Activated CD8-positive, alpha-beta memory T cell treated with anti-CD3 and anti-CD28 coated beads, Interleukin-2, amount 50 U/mL, for 1 hour (primary cell): ENCODE results near the gene MAPKAP1.
A peak's percentile ranks its signal among the peaks of the same experiment; 100 is the strongest.
"Not testable (repeated sequence)": the region's sequence is repeated elsewhere in the genome, so short reads cannot be mapped to it uniquely, and the experiment has no call there.

ENCODE experiments used
- DNase-seq: peaks from one replicate; pipeline ENCODE4 v3.0.0-alpha.2; 2020; ENCODE audit errors: extremely low read depth

Gene MAPKAP1

DNA sequence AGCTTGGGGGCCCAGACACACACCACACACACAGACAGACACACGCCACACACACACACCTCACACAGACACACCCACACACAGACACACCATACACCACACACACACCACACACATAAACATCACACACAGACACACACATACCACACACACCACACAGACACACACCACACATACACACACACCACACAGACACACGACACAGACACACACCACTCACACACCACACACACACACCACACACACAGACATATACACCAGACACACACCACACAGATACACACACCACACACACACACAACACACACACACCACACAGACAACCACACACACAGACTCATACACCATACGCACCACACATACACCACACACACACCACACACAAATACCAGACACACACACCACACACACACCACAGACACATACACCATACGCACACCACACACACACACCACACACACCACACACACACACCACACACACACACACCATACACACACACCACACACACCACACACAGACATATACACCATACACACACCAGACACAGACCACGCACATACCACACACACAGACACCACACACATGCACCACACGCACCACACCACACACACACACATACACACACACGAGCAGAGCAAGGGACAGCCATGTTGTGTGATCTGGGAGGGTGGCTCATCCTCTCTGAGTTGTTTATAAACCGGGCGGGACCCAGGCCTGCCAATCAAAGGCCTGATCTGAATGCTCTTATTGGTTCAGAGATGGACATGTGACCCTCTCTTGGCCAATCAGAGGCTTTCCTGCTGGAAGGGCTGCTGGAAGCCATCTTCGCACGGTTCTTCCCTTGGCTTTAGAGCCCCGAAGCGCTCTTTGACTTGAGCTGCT, 297.1 kb downstream of the MAPKAP1 start:
- DNase-seq, result no peak

DNA sequence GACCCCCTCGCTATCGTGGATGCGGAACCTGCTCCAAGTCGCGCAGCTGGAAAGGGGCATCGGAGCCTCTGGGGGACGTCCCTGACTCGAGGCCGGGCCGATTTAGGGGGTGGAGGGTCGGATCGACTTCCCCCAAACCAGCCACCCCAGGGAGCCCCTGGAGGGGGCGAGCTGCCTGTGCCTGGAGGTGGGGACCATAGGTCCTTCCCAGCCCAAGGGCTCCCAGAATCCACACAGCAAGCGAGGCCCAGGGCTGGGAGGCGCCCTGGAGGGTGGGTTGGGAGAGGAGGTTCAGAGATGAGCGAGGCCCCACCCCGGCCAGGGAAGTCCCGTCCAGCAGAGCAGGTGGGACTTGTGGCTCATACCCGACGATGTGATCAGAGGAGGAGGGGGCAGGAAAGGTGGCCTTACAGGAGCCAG, 297.8 kb downstream of the MAPKAP1 start:
- DNase-seq, result no peak

DNA sequence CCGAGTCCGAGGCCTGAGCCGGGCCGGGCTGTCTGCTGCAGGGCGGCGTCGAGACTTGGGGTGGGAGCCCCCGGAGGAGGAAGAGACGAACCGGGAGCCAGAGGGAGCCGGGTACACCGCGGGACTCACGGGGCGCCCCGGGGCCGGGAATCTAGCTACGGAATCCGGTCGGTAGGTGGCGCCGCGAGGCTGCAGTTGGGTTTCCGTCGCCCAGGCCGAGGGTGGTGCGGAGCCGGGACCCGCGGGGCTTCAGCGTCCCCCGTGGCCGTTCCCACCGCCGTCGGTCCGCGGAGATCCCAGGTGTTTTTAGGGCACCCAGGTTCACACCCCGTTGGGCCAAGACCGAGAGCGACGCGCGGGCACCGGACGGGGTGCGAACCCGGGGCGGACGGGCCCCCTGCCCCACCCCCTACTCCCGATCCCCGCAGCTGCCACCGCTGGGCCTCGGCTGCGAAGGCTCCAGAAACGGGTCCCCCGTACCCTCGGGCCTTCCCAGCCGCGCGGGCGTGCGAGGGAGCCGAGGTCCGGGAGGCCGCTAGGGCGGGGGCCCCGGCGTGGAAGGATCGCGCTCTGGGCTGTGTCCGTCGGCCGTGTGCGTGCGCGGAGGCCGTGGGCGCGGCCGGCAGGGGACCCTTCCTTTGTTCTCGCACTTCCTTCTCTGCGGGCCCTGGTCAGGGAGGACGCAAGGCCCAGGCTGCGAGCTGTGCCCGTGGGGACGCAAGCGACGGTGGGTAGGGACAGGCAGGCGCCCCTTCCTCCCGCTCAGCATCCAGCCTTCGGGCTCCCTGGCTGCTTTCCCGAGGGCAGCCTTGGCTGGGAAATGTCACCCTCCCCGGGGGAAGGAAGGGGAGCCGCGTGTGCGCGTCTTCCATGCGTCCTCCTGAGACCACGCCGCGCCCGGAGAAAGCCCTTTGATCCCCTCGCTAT, 298.8 kb downstream of the MAPKAP1 start:
- DNase-seq, result peak; percentile 21

DNA sequence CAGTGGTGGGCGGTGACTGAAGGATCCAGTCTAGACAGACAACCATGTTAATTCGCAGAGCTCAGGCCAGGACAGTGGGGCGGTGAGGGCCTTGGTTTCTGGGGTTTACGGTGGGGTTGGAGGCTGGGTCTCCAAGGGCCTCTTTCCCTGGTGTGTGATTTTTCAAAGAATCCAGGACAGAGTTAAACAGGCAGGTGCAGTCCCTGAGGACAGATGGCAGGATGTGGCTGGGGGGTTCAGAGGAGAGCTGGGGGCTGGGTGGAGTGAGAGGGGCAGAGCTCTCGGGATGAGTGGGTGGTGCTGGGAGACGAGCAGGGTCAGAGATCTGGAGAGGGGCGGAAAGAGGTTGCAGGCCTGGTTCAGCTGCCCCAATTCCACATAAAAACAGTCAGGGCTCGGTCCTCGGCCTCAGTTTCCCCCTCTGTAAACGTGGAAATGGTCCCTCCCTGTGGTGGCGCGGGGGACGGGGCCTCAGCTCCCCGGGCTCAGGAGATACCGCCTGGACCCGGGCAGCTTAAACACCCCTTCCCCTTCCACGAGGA, 299.5 kb downstream of the MAPKAP1 start:
- no peak for DNase-seq

DNA sequence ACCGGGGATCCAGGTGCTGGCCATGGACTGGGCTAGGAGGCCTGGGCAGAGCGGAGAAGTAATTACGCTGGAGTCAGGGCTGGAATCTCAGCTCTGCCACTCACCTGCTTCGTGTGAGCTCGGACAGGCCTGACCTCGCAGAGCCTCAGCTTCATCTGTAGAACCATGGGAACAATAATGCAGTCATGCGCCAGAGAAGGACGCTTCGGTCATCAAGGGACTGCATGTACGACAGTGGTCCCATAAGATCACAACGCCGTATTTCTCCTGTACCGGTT, 300.3 kb downstream of the MAPKAP1 start:
- no peak for DNase-seq

DNA sequence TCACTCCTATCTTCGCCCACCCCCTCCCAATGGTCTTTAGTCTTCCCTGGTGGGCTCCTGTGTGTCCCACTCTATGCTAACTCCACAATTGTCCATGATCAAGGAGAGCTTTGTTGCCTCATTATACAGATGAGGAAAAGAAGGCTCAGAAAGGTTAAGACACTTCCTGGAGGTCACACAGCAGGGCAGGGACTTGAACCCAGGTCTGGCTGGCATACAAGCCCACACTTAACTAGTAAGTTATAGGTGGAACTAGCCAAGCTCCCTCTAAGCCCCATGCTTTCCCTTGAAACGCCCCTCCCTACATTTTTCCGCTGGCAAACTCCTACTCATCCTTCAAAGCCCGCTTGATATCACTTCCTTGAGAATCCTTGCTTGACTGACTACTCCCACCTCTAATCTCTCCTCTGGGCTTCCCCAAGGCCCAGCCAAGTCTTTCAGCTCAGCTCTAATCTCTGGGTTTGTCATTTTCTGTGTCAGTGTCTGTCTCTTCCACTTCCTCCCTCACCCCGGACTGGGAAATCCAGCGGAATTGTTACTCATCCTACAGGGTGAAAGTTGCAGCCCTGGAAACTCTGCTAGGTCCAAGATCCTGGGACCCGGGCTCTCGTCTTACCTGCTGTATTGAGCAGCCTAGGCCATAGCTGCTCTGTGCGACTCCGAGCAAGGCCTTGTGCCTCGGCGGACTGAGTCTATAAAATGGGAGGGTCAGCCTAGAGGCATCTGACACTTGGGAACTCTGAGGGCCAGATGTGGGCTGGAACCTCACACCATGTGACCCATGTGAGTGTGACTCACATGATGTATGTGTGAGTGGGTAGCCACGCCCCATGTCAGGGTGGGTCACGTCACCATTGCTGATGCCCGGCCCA, 300.8 kb downstream of the MAPKAP1 start:
- no peak for DNase-seq

DNA sequence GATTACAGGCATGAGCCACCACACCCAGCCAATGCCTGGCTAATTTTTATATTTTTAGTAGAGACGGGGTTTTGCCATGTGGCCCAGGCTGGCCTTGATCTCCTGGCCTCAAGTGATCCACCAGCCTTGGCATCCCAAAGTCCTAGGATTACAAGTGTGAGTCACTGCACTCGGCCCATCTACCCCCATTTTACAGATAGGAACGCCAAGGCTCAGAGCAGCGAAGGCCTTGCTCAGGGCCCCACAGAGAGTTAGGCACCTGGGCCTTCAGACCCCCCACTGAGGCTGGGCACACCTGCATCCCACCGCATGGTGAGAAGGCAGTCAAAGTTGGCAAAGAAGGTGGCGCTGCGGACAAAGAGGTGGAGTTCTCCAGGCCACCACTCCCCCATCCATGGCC, 302.3 kb downstream of the MAPKAP1 start:
- no peak for DNase-seq

DNA sequence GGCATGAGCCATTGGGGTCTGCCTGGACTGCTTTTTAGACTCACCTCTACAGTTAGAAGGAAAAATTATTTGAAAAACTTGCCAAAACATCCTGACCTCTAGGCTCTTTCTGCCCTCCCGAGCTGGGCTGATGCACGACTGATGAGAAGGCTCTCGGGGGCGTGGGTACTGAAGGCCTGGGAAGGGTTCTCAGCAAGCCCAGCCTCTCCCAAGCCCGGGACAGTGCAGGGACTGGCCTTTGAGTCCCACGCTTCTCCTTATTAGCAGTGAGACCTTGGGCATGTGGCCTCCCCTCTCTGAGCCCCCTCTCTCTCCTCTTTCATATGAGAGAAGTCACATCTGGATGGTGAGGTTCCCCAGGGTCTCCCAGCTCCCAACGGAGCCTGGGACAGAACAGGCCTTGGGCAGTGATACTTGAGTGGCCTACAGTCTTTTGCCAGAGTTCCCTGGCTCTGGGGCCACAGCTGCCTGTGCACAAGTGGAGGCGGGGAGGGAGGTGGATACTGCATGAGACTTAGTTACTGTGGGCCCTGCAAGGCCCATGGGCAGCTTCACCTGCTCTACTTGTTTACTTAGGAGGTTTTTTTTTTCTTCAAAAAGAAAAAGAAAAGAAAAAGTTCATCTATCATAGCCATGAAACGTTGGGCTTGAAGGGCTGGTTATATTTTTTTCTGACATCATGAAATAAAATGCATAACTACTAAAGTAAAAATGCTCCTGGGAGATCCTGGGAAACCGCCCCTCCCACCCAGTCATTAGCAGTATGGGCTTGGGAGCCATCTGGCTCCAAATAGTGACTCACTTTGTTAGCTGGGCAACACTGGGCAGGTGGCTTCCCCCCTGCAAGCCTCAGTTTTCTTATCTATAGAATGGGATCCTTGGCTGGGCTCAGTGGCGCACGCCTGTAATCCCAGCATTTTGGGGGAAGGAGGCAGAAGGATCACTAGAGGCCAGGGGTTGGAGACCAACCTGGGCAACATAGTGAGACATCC, 306.0 kb downstream of the MAPKAP1 start:
- DNase-seq, result no peak

DNA sequence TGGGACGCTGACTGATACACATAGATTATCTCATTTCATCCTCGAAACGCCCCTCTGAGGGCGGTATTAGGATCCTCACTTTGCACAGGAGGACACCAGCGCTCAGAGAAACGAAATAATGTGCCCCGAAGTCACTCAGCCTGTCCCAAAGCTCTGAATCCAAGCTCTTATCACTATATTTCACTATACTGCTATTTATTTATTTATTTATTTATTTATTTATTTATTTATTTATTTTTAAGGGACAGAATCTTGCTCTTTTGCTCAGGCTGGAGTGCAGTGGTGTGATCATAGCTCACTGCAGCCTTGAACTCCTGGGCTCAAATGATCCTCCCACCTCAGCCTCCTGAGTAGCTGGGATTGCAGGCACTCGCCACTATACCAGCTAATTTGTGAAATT, 306.8 kb downstream of the MAPKAP1 start:
- DNase-seq, result not testable (repeated sequence)

DNA sequence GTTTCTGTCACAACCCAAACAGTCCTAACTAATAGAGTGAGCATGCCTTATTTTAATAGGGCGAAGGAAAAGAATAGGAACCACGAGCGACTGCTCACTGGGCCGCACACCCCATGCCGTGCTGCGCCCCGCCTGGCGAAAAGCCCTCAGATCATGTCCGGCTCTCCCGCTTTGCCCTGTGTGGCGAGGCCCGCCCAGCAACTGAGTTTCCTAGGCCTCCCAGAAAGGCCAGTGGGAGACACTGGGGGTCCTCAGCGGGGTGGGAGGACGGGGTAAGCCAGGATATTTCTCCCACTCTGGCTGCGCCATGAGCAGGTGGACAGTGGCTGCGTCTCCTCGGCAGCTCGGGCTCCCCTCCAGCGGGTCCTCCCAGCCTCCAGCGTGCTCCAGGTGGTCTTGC, 307.3 kb downstream of the MAPKAP1 start:
- no peak for DNase-seq

DNA sequence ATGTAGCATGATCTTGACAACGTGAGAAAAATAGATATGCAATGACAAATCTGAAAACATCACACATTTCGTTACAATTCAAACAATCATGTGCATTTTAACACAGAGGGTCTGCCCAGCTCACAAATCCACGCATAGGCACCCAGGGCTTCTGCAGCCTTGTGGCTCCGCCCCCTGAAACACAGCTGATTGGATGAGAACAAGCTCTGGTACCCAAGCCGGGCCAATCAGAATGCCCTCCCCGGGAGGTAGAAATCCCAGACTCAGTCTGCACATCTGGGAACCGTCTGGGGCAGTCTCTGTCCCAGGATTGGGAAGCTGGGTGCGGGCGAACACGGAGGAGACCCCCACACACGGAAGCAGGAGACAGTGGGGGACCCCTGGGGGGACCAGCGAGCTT, 307.8 kb downstream of the MAPKAP1 start:
- DNase-seq, result no peak

DNA sequence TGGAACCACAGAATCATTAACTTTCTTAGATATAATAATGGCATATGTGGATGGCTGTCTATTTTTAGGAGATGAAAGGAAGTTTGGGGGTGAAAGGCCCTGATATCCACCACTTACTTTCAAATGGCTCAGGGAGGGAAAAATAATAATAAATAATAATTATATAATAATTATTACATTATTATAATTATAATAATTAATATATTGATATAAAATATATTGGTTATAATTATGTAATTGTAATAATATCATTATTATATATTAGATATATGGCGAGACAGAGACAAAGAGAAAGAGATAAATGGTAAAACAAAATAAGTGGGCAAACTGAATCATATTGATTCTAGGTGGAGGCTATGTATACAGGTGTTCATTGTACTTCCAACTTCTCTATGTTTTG, 308.8 kb downstream of the MAPKAP1 start:
- DNase-seq, result no peak

DNA sequence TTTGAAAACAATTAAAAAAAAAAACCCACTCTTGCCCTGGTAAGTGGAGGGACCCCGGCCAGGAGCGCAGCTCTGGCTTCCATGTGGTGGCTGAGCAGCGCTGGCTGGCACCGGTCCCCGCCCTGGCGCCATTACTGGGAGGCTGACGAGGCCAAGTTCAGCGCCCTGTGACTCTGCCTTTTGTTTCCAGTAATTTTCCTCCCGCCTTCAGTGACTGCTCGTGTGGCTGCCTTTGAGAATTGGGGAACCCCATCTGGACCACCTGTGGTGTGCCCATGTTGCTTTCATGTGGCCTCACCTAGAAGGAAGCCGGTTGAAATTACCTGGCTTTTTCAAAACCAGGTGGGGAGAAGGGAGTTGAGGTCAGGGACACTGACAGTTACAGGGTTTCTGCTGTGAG, 309.3 kb downstream of the MAPKAP1 start:
- DNase-seq, result no peak

DNA sequence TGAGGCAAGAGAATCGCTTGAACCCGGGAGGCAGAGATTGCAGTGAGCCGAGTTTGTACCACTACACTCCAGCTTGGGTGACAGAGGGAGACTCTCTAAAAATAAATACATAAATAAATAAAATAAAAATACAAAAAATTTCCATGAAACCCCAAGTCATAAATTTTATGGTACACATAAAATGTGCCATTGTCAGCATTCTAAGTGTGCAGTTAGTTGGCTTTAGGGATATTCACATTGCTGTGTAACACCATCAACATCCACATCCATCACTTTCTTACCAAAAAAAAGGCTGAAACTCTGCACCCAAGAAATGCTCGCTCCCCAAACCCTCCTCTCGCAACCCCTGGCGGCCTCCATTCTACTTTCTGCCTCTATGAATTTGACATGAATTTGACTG, 310.2 kb downstream of the MAPKAP1 start:
- DNase-seq, result no peak

DNA sequence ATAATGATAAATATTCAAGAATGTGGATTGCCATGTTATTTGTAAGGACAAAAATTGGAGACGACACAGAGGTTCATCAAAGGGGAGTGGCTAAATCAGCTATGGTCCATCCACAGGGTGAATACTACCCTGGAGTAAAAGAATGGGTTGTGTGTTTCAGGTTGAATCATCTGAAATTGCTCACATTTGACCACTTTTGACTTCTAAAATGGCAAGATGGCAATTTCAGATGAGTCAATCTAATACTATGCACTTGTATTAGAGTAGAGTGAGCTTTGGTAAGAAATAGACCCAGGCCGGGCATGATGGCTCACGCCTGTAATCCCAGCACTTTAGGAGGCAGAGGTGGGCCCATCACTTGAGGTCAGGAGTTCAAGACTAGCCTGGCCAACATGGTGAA, 313.6 kb downstream of the MAPKAP1 start:
- no peak for DNase-seq

DNA sequence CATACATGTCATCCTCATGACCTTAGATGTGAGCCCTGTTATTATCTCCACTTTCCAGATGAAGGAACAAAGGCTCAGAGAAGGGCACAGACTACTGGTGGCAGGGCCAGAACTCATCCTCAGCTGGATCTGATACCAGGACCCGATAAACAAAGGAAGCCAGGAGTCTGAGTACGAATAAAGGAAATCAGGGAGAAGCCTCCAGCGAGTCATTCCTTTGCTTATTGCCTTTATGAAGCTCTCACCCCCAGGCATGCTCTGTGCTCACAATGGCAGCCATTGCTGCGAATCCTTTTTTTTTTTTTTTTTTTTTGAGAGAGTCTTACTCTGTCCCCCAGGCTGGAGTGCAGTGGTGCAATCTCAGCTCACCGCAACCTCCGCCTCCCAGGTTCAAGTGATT, 315.3 kb downstream of the MAPKAP1 start:
- DNase-seq, result no peak

DNA sequence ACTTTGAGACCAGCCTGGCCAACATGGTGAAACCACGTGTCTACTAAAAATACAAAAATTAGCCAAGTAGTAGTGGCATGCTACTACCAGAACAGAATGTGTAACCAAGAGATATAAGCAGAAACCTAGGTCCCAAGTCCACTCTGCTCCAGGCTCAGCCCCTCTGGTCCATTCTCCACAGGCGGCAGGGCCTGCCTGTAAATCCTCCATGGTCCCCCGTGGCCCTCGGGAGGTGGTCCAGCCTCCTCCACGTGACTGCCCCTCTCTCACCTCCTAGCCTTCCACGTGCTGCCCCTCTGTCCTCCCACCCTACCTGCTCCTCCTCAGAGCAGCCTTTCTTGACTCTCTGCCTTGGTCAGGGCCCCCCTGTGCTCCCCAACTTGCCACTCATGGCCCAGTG, 318.0 kb downstream of the MAPKAP1 start:
- DNase-seq, result no peak

DNA sequence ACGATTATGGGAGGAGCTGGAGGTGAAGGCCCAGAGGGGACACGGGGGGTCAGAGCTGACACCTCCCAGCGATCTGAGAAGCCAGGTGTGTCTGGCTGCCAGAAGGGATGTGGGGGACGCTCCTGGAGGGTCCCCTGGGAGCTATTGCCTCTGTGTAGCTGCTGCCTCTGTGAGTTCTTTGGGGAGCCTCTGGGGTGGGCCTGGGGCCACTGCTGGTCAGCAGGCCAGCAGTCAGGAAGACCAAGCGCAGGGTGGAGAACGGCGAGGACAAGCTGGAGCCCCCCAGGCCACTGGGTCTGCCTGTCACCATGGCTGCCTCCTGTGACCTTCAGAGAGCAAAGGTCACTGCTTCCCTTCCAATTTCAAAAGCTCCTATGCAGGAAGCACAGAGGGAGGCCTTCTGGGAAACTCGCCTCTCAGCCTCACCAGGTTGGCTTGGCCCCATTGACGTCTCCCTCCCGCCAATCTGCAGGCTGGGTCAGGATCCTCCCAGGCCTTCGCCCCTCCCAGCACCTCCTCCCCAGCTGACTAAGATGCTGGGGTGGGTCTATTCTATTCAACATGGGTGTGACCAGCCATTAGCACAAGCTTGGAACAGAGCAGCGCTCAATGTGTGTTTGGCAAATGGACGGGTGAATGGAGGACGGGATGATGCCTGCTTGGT, 319.0 kb downstream of the MAPKAP1 start:
- no peak for DNase-seq
